GM12878 (cell line): ENCODE data around the gene MPEG1. TPM values are rescaled to one million over a fixed set of nuclear protein-coding genes. Genes with fewer than 3 reads are reported as not detected.

Experiments used
- BCLAF1 ChIP-seq: fragments of 450-650 bp; IDR thresholded peaks from 2 replicates; pipeline ENCODE4 v1.6.1; 2017; ENCODE audit warnings: antibody characterized with exemption, mild to moderate bottlenecking, moderate library complexity
- CBX3 ChIP-seq: fragments of 200-600 bp; sonication (generic); IDR thresholded peaks from 2 replicates; pipeline ENCODE4 v1.6.1; 2016; ENCODE audit warnings: low read depth, borderline replicate concordance
- CEBPB ChIP-seq, 2 experiments: fragments of 150-350 bp in 1 of 2; IDR thresholded peaks; 2 replicates each; pipeline ENCODE4 v1.6.1; 2012 to 2014; ENCODE audit warnings: low read depth in 2 of 2, low read length in 2 of 2, borderline replicate concordance in 1 of 2, inconsistent platforms in 1 of 2
- EED ChIP-seq: sonication (generic); IDR thresholded peaks from 2 replicates; pipeline ENCODE4 v1.6.1; 2016; ENCODE audit warnings: antibody characterized with exemption, low read depth
- MEF2B ChIP-seq: fragments of 450-650 bp; IDR thresholded peaks from 2 replicates; pipeline ENCODE4 v1.6.1; 2018; ENCODE audit warnings: mild to moderate bottlenecking, moderate library complexity; ENCODE audit not compliant: partially characterized antibody, poor library complexity, severe bottlenecking
- SMARCA5 ChIP-seq: fragments of 450-650 bp; IDR thresholded peaks from 2 replicates; pipeline ENCODE4 v1.6.1; 2017; ENCODE audit warnings: mild to moderate bottlenecking
- ZBTB11 ChIP-seq: fragments of 450-650 bp; formaldehyde crosslinking; IDR thresholded peaks from 2 replicates; pipeline ENCODE4 v1.5.0; 2022; ENCODE audit warnings: mild to moderate bottlenecking, missing genetic modification characterization
- ZNF207 ChIP-seq: fragments of 450-650 bp; IDR thresholded peaks from 2 replicates; pipeline ENCODE4 v1.6.1; 2014; ENCODE audit warnings: antibody characterized with exemption, mild to moderate bottlenecking, borderline replicate concordance
- polyA plus RNA-seq, 11 experiments: library from polyadenylated mRNA; depleted of rRNA in 4 of 11; unstranded in 6 of 11; stranded (reverse) in 5 of 11; fragments of >200 nt; fragmentation: Nextera tagmentation in 4 of 11; fragmentation: Illumina TruSeq in 1 of 11; extraction: Ambion mirVana in 4 of 11; extraction: Trizol in 1 of 11; gene quantifications; 1 replicate in 1 of 11; 2 replicates in 10 of 11; pipeline versions ENCODE4 v1.2.1 to v1.2.3, GENCODE V29; 2011 to 2016; ENCODE audit warnings: inconsistent platforms in 2 of 11, missing spikeins in 2 of 11, low read depth in 1 of 11
- total RNA-seq, 4 experiments: library from RNA; depleted of rRNA in 3 of 4; stranded (reverse); fragments of >200 nt in 3 of 4; fragmentation: Illumina TruSeq in 1 of 4; extraction: Trizol in 1 of 4; gene quantifications; 2 replicates each; pipeline versions ENCODE4 v1.2.1 to v1.2.3, GENCODE V29; 2013 to 2021

Gene MPEG1
- total and polyA plus RNA-seq, 10 of the 15 experiments (the other 5 are each of a cell fraction or from before 2014, with no cell fraction given) = 1.3 to 15.6 (median 11.7) TPM; not detected in 1

- no peak for TF ChIP-seq ZNF207
- no peak for TF ChIP-seq MEF2B
- TF ChIP-seq CEBPB (IDR thresholded peaks at IDR 0.05; ENCODE audit: borderline replicate concordance in 1 of 2, low read depth in 2 of 2, low read length in 2 of 2) = no peak
- no peak for TF ChIP-seq ZBTB11
- no peak for TF ChIP-seq CBX3
- TF ChIP-seq SMARCA5 = 0 out of 2 replicates have a peak, but pooled peaks have one; percentile 48
- no peak for TF ChIP-seq EED
- TF ChIP-seq BCLAF1 = no peak
Observed at GRCh38 chr11:59206635-59207034, 6.1 kb downstream of the MPEG1 start (continued).
